ENCODE data around the gene CFH.

The CFH gene

DNA sequence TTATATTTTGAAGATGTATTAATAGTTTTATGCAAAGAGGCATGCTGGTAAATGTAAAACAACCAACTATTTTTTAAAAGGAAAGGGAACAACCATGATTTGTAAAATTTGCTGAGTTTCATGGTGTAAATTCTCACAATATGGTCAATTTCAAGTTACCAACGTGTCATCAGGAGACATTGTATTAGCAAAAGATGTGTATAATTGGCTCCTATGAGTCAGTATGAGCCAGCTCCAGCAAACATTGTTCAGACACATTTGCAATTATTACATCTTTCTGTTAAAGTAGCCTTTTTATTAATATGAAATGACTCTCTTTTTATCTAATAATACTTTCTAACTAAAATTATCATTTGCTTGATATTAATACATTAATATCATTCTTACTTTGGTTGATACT is 15.3 kb downstream of the CFH start:
- no peak overlapping the region for H3K9ac ChIP-seq (ENCODE audit: low read length)
- peaks cover under 1% of the 10 kb centered on the region for H3K4me1 ChIP-seq (ENCODE audit: control insufficient read depth, insufficient read depth, low read length)
- peaks cover 14% of the 10 kb centered on the region for H3K36me3 ChIP-seq (ENCODE audit: control insufficient read depth, insufficient read depth, low read length, severe bottlenecking)
- DNase-seq (ENCODE audit: low read depth): no peak
- H3K4me3 ChIP-seq (ENCODE audit: low read length): no peak overlapping the region
- peaks cover 18% of the 10 kb centered on the region for H3K9me3 ChIP-seq (ENCODE audit: control insufficient read depth, low read length)
- no peaks in the 10 kb centered on the region for H3K27me3 ChIP-seq (replicated peaks; ENCODE audit: control insufficient read depth, insufficient read depth, low read length)

DNA sequence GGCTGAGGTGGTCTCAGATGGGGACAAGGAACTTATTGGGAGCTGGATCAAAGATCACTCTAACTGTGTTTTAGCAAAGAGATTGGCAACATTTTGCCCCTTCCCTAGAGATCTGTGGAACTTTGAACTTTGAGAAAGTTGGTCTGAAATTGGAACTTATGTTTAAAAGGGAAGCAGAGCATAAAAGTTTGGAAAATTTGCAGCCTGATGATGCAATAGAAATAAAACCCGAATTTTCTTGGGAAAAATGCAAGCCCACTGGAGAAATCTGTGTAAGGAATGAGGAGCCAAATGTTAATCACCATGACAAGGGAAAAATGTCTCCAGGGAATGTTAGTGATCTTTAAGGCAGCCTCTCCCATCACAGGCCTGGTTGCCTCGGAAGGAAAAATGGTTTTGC is 17.2 kb downstream of the CFH start:
- H3K27me3 ChIP-seq (replicated peaks; ENCODE audit: control insufficient read depth, insufficient read depth, low read length): no peaks in the 10 kb centered on the region
- no peak overlapping the region for H3K9ac ChIP-seq (ENCODE audit: low read length)
- peaks cover 18% of the 10 kb centered on the region for H3K9me3 ChIP-seq (ENCODE audit: control insufficient read depth, low read length)
- no peak for DNase-seq (ENCODE audit: low read depth)
- H3K36me3 ChIP-seq (ENCODE audit: control insufficient read depth, insufficient read depth, low read length, severe bottlenecking): peaks cover 31% of the 10 kb centered on the region
- H3K4me3 ChIP-seq (ENCODE audit: low read length): no peak overlapping the region
- no peaks in the 10 kb centered on the region for H3K4me1 ChIP-seq (ENCODE audit: control insufficient read depth, insufficient read depth, low read length)

DNA sequence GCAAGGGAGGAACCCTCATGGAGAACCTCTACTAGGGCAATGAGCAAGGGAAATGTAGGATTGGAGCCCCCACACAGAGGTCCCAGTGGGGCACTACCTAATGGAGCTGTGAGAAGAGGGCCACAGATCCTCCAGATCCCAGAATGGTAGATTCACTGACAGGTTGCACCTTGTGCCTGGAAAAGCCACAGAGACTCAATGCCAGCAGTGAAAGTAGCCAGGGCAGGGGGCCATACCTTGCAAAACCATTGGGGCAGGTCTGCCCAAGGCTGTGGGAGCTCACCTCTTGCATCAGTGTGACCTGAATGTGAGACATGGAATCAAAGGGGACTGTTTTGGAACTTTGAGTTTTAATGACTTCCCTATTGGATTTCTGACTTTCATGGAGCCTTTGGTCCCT is 17.9 kb downstream of the CFH start:
- Histone ChIP-seq H3K27me3 (replicated peaks; ENCODE audit: control insufficient read depth, insufficient read depth, low read length) (no peaks in the 10 kb centered on the region), H3K36me3 (ENCODE audit: control insufficient read depth, insufficient read depth, low read length, severe bottlenecking) (peaks cover 38% of the 10 kb centered on the region), H3K4me3 (ENCODE audit: low read length) (no peak overlapping the region), H3K4me1 (ENCODE audit: control insufficient read depth, insufficient read depth, low read length) (no peaks in the 10 kb centered on the region), H3K9me3 (ENCODE audit: control insufficient read depth, low read length) (peaks cover 18% of the 10 kb centered on the region), H3K9ac (ENCODE audit: low read length) (no peak overlapping the region)
- DNase-seq (ENCODE audit: low read depth): no peak

DNA sequence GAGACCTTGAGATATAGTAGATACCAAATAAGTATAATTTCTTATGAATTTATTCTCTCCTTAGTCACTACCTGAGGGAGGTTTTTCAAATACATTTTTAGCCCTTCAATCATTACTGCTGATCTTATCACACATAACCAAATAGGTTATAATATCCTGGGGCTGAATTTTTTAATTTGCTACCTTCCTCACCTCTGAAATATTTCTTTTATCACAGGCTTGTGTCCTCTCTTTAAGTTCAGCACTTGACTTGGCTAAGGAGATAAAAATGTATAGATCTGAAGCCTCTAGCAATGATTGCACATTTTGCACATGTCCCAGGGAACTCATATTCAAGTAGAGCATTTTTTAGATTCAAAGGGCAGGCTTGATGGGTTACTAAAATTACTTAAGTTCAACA is 23.1 kb downstream of the CFH start:
- Histone ChIP-seq H3K27me3 (replicated peaks; ENCODE audit: control insufficient read depth, insufficient read depth, low read length) (no peaks in the 10 kb centered on the region), H3K36me3 (ENCODE audit: control insufficient read depth, insufficient read depth, low read length, severe bottlenecking) (peaks cover 64% of the 10 kb centered on the region), H3K9ac (ENCODE audit: low read length) (no peak overlapping the region), H3K4me3 (ENCODE audit: low read length) (no peak overlapping the region), H3K9me3 (ENCODE audit: control insufficient read depth, low read length) (peaks cover 3% of the 10 kb centered on the region), H3K4me1 (ENCODE audit: control insufficient read depth, insufficient read depth, low read length) (no peaks in the 10 kb centered on the region)
- DNase-seq (ENCODE audit: low read depth): no peak

DNA sequence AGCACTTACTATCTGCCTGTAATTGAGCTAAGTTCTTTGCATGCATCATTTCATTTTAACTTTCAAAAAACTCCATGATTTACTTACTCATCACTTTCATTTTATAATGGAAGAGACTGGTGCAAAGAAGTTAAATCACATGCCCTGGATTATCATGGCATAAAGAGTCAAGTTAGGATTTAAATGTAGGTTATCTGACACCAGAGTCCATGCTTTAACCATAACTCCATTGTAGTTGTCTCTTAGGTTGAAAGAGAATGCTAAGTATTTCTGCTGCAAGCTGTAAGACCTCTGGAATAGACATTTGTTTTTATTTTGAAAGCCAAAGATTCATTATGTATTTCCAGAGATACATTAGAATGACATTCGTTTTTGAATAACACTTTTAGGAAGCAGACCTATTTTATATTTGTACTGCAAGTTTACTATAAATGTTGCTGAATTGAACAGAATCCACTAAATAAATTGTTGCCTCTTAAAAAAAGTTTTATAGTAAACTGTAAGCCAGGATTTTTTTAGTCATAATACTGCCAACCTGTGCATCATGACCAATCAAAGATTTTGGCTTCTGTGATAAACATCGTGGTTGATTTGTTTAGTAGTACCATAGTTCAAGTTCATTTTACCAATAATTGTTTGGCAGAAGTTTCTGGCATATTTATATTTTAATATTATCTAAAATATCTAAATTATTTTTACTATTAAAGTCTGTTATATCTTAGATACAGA is 26.1 kb downstream of the CFH start:
- H3K27me3 ChIP-seq (replicated peaks; ENCODE audit: control insufficient read depth, insufficient read depth, low read length): no peaks in the 10 kb centered on the region
- peaks cover 77% of the 10 kb centered on the region for H3K36me3 ChIP-seq (ENCODE audit: control insufficient read depth, insufficient read depth, low read length, severe bottlenecking)
- no peaks in the 10 kb centered on the region for H3K9me3 ChIP-seq (ENCODE audit: control insufficient read depth, low read length)
- no peak overlapping the region for H3K9ac ChIP-seq (ENCODE audit: low read length)
- H3K4me1 ChIP-seq (ENCODE audit: control insufficient read depth, insufficient read depth, low read length): no peaks in the 10 kb centered on the region
- DNase-seq (ENCODE audit: low read depth): peak; percentile 35
- no peak overlapping the region for H3K4me3 ChIP-seq (ENCODE audit: low read length)

DNA sequence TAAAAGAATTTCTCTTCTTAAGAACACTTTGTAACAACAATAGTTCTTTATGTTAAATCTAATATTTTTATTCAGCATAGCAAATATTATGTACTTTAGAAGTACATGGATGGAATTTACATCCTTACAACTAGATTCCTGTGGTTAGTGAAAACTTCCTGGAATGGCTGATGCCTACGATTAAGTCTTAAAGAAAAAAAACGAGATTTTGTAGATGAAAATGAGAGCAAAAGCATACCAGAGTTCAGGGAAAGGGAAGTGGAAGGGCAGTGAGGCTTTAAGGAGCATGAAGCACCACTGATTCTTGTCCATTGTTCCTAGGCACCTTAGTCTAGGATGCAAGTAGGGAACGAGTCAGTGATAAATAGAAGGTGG is 26.7 kb downstream of the CFH start:
- DNase-seq (ENCODE audit: low read depth): peak; percentile 71
- Histone ChIP-seq H3K27me3 (replicated peaks; ENCODE audit: control insufficient read depth, insufficient read depth, low read length) (no peaks in the 10 kb centered on the region), H3K36me3 (ENCODE audit: control insufficient read depth, insufficient read depth, low read length, severe bottlenecking) (peaks cover 72% of the 10 kb centered on the region), H3K9me3 (ENCODE audit: control insufficient read depth, low read length) (no peaks in the 10 kb centered on the region), H3K4me3 (ENCODE audit: low read length) (no peak overlapping the region), H3K9ac (ENCODE audit: low read length) (no peak overlapping the region), H3K4me1 (ENCODE audit: control insufficient read depth, insufficient read depth, low read length) (no peaks in the 10 kb centered on the region)

DNA sequence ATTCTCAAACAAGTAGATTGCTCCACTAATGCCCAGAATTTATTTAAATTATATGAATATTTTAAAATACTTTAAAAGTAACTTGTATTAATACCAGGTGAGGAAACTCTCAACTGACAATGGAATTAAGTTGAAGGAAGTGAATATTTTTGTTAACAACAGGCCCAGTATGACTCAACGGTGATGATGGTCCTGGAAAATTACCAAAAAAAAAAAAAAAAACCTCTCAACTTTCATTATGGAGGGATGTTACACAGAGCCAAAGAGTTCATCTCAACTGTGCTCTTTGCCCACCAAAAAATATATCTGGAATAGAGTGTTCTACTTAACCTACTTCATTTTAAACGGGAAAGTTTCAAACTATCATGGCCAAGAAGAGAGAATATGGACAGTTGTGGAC is 28.3 kb downstream of the CFH start:
- Histone ChIP-seq H3K27me3 (replicated peaks; ENCODE audit: control insufficient read depth, insufficient read depth, low read length) (no peaks in the 10 kb centered on the region), H3K9me3 (ENCODE audit: control insufficient read depth, low read length) (no peaks in the 10 kb centered on the region), H3K9ac (ENCODE audit: low read length) (no peak overlapping the region), H3K4me3 (ENCODE audit: low read length) (no peak overlapping the region), H3K4me1 (ENCODE audit: control insufficient read depth, insufficient read depth, low read length) (no peaks in the 10 kb centered on the region), H3K36me3 (ENCODE audit: control insufficient read depth, insufficient read depth, low read length, severe bottlenecking) (peaks cover 64% of the 10 kb centered on the region)
- no peak for DNase-seq (ENCODE audit: low read depth)

DNA sequence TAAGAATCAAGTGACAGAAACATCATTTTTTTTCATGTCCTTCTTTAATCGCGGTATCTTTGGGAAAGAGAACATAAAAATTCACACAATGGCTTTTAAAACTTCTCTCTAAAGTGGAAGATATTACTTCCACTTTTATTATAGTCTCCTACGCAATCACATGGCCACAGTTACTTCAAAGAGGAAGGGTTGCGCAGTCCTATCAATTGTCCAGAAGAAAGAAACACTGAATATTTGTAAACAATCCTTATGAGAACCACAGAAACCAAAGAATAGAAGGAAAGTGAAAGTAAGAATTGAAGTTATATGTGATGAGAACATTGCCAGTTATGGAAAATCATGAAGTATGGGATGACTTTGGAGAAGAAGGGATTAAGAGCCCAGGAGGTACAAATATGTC is 32.6 kb downstream of the CFH start:
- DNase-seq (ENCODE audit: low read depth): no peak

DNA sequence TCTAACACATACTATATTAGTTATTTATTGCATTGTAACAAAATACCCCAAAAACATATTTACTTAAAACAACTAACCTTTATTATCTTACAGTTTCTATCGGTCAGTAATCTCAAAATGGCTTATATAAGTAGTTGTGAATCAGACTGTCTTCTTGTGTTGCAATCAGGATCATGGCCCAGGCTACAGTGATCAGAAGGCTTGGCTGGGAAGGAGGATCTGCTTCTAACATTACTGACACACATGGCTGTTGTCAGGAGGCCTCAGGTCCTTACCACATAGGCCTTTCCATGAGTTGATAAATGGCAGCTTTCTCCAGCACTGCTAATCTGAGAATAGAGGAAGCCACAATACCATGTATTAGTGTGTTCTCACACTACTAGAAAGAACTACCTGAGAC is 33.7 kb downstream of the CFH start:
- Histone ChIP-seq H3K9ac (ENCODE audit: low read length) (no peak overlapping the region), H3K27me3 (replicated peaks; ENCODE audit: control insufficient read depth, insufficient read depth, low read length) (no peaks in the 10 kb centered on the region), H3K36me3 (ENCODE audit: control insufficient read depth, insufficient read depth, low read length, severe bottlenecking) (peaks cover 45% of the 10 kb centered on the region), H3K4me3 (ENCODE audit: low read length) (no peak overlapping the region), H3K9me3 (ENCODE audit: control insufficient read depth, low read length) (no peaks in the 10 kb centered on the region), H3K4me1 (ENCODE audit: control insufficient read depth, insufficient read depth, low read length) (no peaks in the 10 kb centered on the region)
- DNase-seq (ENCODE audit: low read depth): no peak

More for the DNA sequence above, 32.6 kb downstream of the CFH start:
- Histone ChIP-seq H3K9ac (ENCODE audit: low read length) (no peak overlapping the region), H3K36me3 (ENCODE audit: control insufficient read depth, insufficient read depth, low read length, severe bottlenecking) (peaks cover 45% of the 10 kb centered on the region), H3K9me3 (ENCODE audit: control insufficient read depth, low read length) (no peaks in the 10 kb centered on the region), H3K4me1 (ENCODE audit: control insufficient read depth, insufficient read depth, low read length) (no peaks in the 10 kb centered on the region), H3K4me3 (ENCODE audit: low read length) (no peak overlapping the region), H3K27me3 (replicated peaks; ENCODE audit: control insufficient read depth, insufficient read depth, low read length) (no peaks in the 10 kb centered on the region)

DNA sequence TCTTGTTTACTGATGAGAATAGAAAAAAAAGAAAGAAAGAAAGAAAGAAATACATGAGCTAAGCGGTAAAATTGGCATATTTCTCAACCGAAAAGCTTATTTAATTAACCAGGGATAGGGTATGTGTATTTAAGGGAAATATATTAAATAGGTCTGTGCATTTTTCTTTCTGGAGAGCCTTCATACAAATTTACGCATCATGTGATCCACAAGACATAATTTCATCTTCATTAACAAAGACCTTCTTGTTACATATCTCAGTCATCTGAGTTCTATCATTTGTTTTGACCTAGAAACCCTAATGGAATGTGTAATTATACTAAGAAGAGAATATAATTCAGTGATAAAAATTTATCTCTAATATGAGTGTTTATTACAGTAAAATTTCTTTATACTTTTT is 37.2 kb downstream of the CFH start:
- Histone ChIP-seq H3K36me3 (ENCODE audit: control insufficient read depth, insufficient read depth, low read length, severe bottlenecking) (peaks cover 41% of the 10 kb centered on the region), H3K4me3 (ENCODE audit: low read length) (no peak overlapping the region), H3K4me1 (ENCODE audit: control insufficient read depth, insufficient read depth, low read length) (no peaks in the 10 kb centered on the region), H3K27me3 (replicated peaks; ENCODE audit: control insufficient read depth, insufficient read depth, low read length) (no peaks in the 10 kb centered on the region), H3K9ac (ENCODE audit: low read length) (no peak overlapping the region), H3K9me3 (ENCODE audit: control insufficient read depth, low read length) (no peaks in the 10 kb centered on the region)
- DNase-seq (ENCODE audit: low read depth): no peak

DNA sequence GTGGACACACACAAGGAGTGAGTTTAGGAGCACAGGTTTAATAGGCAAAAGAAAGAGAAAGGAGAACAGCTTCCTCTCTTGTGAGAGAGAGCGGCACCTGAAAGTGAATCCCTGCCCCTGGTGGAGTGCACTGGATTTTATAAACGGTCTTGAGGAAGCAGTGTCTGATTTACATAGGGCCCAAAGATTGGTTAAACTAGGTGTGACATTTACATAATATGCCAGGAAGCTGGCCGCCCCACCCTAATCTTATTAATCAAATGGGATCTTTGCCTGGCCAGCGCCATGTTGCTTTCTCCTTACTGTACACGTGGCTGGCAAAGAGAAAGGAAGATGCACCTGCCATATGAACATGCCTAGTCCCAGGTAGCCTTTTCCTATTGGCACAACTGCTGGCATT is 38.7 kb downstream of the CFH start:
- no peak overlapping the region for H3K9ac ChIP-seq (ENCODE audit: low read length)
- H3K27me3 ChIP-seq (replicated peaks; ENCODE audit: control insufficient read depth, insufficient read depth, low read length): no peaks in the 10 kb centered on the region
- no peak overlapping the region for H3K4me3 ChIP-seq (ENCODE audit: low read length)
- H3K4me1 ChIP-seq (ENCODE audit: control insufficient read depth, insufficient read depth, low read length): no peaks in the 10 kb centered on the region
- no peak for DNase-seq (ENCODE audit: low read depth)
- H3K9me3 ChIP-seq (ENCODE audit: control insufficient read depth, low read length): no peaks in the 10 kb centered on the region
- peaks cover 34% of the 10 kb centered on the region for H3K36me3 ChIP-seq (ENCODE audit: control insufficient read depth, insufficient read depth, low read length, severe bottlenecking)

DNA sequence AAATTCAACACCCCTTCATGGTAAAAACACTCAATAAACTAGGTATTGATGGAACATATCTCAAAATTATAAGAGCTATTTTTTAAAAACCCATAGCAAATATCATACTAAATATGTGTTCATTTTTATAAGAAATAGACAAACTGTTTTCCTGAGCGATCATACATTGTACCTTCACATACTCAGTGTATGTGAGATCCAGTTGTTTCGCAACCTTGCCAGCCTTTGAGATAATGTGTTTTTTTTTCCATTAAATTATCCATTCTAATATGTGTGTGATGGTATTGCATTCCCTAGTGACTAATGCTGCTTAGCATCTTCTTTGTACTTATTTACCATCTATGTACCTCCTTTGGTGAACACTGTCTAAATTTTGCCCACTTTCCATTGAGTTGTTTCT is 47.1 kb downstream of the CFH start:
- no peaks in the 10 kb centered on the region for H3K4me1 ChIP-seq (ENCODE audit: control insufficient read depth, insufficient read depth, low read length)
- H3K9ac ChIP-seq (ENCODE audit: low read length): no peak overlapping the region
- H3K27me3 ChIP-seq (replicated peaks; ENCODE audit: control insufficient read depth, insufficient read depth, low read length): no peaks in the 10 kb centered on the region
- no peak overlapping the region for H3K4me3 ChIP-seq (ENCODE audit: low read length)
- H3K36me3 ChIP-seq (ENCODE audit: control insufficient read depth, insufficient read depth, low read length, severe bottlenecking): peaks cover 40% of the 10 kb centered on the region
- H3K9me3 ChIP-seq (ENCODE audit: control insufficient read depth, low read length): no peaks in the 10 kb centered on the region
- no peak for DNase-seq (ENCODE audit: low read depth)
